EH (cell line): ENCODE results near the gene GOLGA6L6.
"Not testable (repeated sequence)": the region's sequence is repeated elsewhere in the genome, so short reads cannot be mapped to it uniquely, and the experiment has no call there.

Experiments used
- DNase-seq: peaks from one replicate; pipeline ENCODE4 v3.0.0-alpha.2; 2015; ENCODE audit warnings: low read depth

GOLGA6L6 gene

GRCh38 chr15:20541700-20542099, at the start of gene GOLGA6L6:
Gene GOLGA6L6 (minus strand): TSS chr15:20541800. CDS start chr15:20541709, 91 bp downstream.
- not testable (repeated sequence) for DNase-seq

- DNase-seq = not testable (repeated sequence)
Observed at GRCh38 chr15:20590069-20590468, 48.5 kb upstream of the GOLGA6L6 start.

- DNase-seq = not testable (repeated sequence)
Observed at GRCh38 chr15:20586821-20587220, 45.2 kb upstream of the GOLGA6L6 start.

GRCh38 chr15:20582726-20583115, 41.1 kb upstream of the GOLGA6L6 start:
- not testable (repeated sequence) for DNase-seq

- not testable (repeated sequence) for DNase-seq
Observed at GRCh38 chr15:20582109-20582725, 40.6 kb upstream of the GOLGA6L6 start.

- not testable (repeated sequence) for DNase-seq
Observed at GRCh38 chr15:20581261-20582108, 39.9 kb upstream of the GOLGA6L6 start.

GRCh38 chr15:20579662-20580061, 38.1 kb upstream of the GOLGA6L6 start:
- DNase-seq = not testable (repeated sequence)

- not testable (repeated sequence) for DNase-seq
Observed at GRCh38 chr15:20551289-20551688, 9.7 kb upstream of the GOLGA6L6 start.

- DNase-seq = not testable (repeated sequence)
Observed at GRCh38 chr15:20505926-20506658, 35.5 kb downstream of the GOLGA6L6 start.

GRCh38 chr15:20502839-20503238, 38.8 kb downstream of the GOLGA6L6 start:
- DNase-seq = not testable (repeated sequence)

GRCh38 chr15:20501512-20502222, 39.9 kb downstream of the GOLGA6L6 start:
- not testable (repeated sequence) for DNase-seq

- DNase-seq = peak; percentile 44
Observed at GRCh38 chr15:20497781-20498180, 43.8 kb downstream of the GOLGA6L6 start.

- not testable (repeated sequence) for DNase-seq
Observed at GRCh38 chr15:20493035-20493434, 48.6 kb downstream of the GOLGA6L6 start.

GRCh38 chr15:20492598-20492997, 49.0 kb downstream of the GOLGA6L6 start:
- not testable (repeated sequence) for DNase-seq

- DNase-seq = not testable (repeated sequence)
Observed at GRCh38 chr15:20489320-20489719, 52.3 kb downstream of the GOLGA6L6 start.
